C4-2B (cell line): ENCODE results near the gene ANK3.

Experiments
- ZFX ChIP-seq: fragments of 450-650 bp; IDR thresholded peaks from 2 replicates; pipeline ENCODE4 v1.6.1; 2017
- TF ChIP-seq, protein P1 (sequence below): fragments of 450-650 bp; conservative IDR thresholded peaks from 2 replicates; pipeline ENCODE4 v1.5.1; 2017; ENCODE audit warnings: mild to moderate bottlenecking

DNA sequence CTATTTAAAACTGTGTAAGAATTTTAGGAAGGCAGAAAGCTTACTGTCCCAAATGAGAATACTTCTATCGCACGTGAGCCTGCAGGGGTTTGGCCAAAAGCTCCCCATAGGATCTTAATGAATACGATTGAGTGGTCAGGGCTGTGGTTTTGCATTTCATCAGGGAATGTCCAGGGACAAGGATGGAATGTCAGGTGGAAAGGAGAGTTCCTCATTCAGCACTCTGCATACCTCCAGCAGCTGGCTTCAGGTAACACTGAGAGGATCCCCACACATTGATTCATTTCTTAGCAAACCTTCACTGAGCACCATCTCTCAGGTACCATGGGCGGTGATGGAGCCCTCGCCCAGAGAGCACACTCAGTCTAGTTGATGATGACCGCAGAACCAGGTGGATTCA lies 27.2 kb downstream of the ANK3 start:
- TF ChIP-seq, protein P1, sequence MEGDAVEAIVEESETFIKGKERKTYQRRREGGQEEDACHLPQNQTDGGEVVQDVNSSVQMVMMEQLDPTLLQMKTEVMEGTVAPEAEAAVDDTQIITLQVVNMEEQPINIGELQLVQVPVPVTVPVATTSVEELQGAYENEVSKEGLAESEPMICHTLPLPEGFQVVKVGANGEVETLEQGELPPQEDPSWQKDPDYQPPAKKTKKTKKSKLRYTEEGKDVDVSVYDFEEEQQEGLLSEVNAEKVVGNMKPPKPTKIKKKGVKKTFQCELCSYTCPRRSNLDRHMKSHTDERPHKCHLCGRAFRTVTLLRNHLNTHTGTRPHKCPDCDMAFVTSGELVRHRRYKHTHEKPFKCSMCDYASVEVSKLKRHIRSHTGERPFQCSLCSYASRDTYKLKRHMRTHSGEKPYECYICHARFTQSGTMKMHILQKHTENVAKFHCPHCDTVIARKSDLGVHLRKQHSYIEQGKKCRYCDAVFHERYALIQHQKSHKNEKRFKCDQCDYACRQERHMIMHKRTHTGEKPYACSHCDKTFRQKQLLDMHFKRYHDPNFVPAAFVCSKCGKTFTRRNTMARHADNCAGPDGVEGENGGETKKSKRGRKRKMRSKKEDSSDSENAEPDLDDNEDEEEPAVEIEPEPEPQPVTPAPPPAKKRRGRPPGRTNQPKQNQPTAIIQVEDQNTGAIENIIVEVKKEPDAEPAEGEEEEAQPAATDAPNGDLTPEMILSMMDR, result no peak
- no peak for TF ChIP-seq ZFX
